Natural killer cell (primary cell): ENCODE measurements around the gene HPD. TPM values are rescaled to one million over a fixed set of nuclear protein-coding genes. Genes with fewer than 3 reads are reported as not detected.
"Not testable (repeated sequence)": the region's sequence is repeated elsewhere in the genome, so short reads cannot be mapped to it uniquely, and the experiment has no call there.

Experiments used
- ATAC-seq, 3 donors: fragments of 150-1000 bp in 2 of 3; fragments of 200-7000 bp in 1 of 3; cut with Tn5 transposase; 1 replicate in 1 of 3; 2 replicates in 2 of 3; pipeline ENCODE4 v1.10.0; 2021; ENCODE audit warnings: mild to moderate bottlenecking in 2 of 3, moderate library complexity in 2 of 3
- DNase-seq, 2 donors: peaks; one replicate each; pipeline versions ENCODE4 v3.0.0 to v3.0.0-alpha.2; 2013 to 2021; ENCODE audit warnings: mixed read lengths in 1 of 2
- H3K27ac ChIP-seq: one replicate; pipeline ENCODE4 v1.5.1; 2013; ENCODE audit warnings: mild to moderate bottlenecking, low read length
- H3K27me3 ChIP-seq: one replicate; pipeline ENCODE4 v1.6.1; 2013; ENCODE audit warnings: low read length; ENCODE audit not compliant: control insufficient read depth, insufficient read depth
- H3K36me3 ChIP-seq: one replicate; pipeline ENCODE4 v1.6.1; 2013; ENCODE audit warnings: low read length; ENCODE audit not compliant: control insufficient read depth, insufficient read depth
- H3K4me1 ChIP-seq: one replicate; pipeline ENCODE4 v1.6.1; 2013; ENCODE audit warnings: low read length; ENCODE audit not compliant: control insufficient read depth, insufficient read depth
- H3K4me3 ChIP-seq: one replicate; pipeline ENCODE4 v1.5.1; 2013; ENCODE audit warnings: low read length
- H3K9me3 ChIP-seq: one replicate; pipeline ENCODE4 v1.6.1; 2013; ENCODE audit warnings: low read length; ENCODE audit not compliant: control insufficient read depth, insufficient read depth
- H3K27ac Mint-ChIP-seq, 2 donors: one replicate each; pipeline ENCODE4 v1.8.0; 2022; ENCODE audit warnings: mild to moderate bottlenecking in 2 of 2, mixed read lengths in 2 of 2, moderate library complexity in 1 of 2
- H3K27me3 Mint-ChIP-seq, 2 donors: one replicate each; pipeline ENCODE4 v1.8.0; 2022; ENCODE audit warnings: low read depth in 2 of 2, mixed read lengths in 2 of 2
- H3K36me3 Mint-ChIP-seq: one replicate; pipeline ENCODE4 v1.8.0; 2022; ENCODE audit warnings: mixed read lengths
- H3K4me1 Mint-ChIP-seq, 2 donors: one replicate each; pipeline ENCODE4 v1.8.0; 2022; ENCODE audit warnings: mixed read lengths in 2 of 2
- H3K4me3 Mint-ChIP-seq: one replicate; pipeline ENCODE4 v1.8.0; 2022; ENCODE audit warnings: mild to moderate bottlenecking, moderate library complexity, mixed read lengths
- H3K9me3 Mint-ChIP-seq, 2 donors: one replicate each; pipeline ENCODE4 v1.8.0; 2022; ENCODE audit warnings: mixed read lengths in 2 of 2
- WGBS: methylation state at CpG from one replicate; pipeline ENCODE4 v1.1.7; 2013; ENCODE audit warnings: missing lambda C conversion rate; ENCODE audit not compliant: insufficient coverage; 5-methylcytosine and 5-hydroxymethylcytosine counted together
- intact Hi-C: fragments of 100-400 bp; cut with micrococcal nuclease; formaldehyde crosslinking; loops from one replicate; pipeline ENCODE4 v1.14.2; 2022
- total RNA-seq, 4 donors: library from RNA; stranded (reverse); fragments of 120-200 nt in 1 of 4; gene quantifications; one replicate each; pipeline versions ENCODE4 v1.2.3 to v1.2.4, GENCODE V29; 2013 to 2022
- TF ChIP-seq, protein P1 (sequence below): fragments of 200-600 bp; IDR thresholded peaks from one replicate; pipeline ENCODE4 v1.8.0; 2022; ENCODE audit warnings: antibody characterized with exemption

HPD gene
- total RNA-seq, 3 donors from 2014 or later (not counting 1 experiment from before 2014, with no cell fraction given): not detected

GRCh38 chr12:121874071-121874470 lies 15.4 kb upstream of the HPD start:
- H3K4me1 ChIP-seq: no peaks in the 10 kb centered on the region
- 88% methylated on average over 5 of the region's 6 CpGs for WGBS
- intact Hi-C loops: no loop called here
- Mint-ChIP-seq H3K36me3 (no peaks in the 10 kb centered on the region), H3K27me3 (no peaks in the 10 kb centered on the region), H3K4me3 (no peak overlapping the region), H3K4me1 (no peaks in the 10 kb centered on the region), H3K27ac (no peak overlapping the region), H3K9me3 (no peaks in the 10 kb centered on the region)
- no peaks in the 10 kb centered on the region for H3K9me3 ChIP-seq
- H3K27ac ChIP-seq: no peak overlapping the region
- H3K4me3 ChIP-seq: no peak overlapping the region
- H3K36me3 ChIP-seq: no peaks in the 10 kb centered on the region
- no peak for DNase-seq
- no peak for ATAC-seq
- TF ChIP-seq, protein P1, sequence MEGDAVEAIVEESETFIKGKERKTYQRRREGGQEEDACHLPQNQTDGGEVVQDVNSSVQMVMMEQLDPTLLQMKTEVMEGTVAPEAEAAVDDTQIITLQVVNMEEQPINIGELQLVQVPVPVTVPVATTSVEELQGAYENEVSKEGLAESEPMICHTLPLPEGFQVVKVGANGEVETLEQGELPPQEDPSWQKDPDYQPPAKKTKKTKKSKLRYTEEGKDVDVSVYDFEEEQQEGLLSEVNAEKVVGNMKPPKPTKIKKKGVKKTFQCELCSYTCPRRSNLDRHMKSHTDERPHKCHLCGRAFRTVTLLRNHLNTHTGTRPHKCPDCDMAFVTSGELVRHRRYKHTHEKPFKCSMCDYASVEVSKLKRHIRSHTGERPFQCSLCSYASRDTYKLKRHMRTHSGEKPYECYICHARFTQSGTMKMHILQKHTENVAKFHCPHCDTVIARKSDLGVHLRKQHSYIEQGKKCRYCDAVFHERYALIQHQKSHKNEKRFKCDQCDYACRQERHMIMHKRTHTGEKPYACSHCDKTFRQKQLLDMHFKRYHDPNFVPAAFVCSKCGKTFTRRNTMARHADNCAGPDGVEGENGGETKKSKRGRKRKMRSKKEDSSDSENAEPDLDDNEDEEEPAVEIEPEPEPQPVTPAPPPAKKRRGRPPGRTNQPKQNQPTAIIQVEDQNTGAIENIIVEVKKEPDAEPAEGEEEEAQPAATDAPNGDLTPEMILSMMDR: no peak
- H3K27me3 ChIP-seq: no peaks in the 10 kb centered on the region

- no peaks in the 10 kb centered on the region for H3K27me3 ChIP-seq
- H3K9me3 Mint-ChIP-seq: no peaks in the 10 kb centered on the region
- no peak overlapping the region for H3K27ac Mint-ChIP-seq
- intact Hi-C loops: no loop called here
- TF ChIP-seq, protein P1: no peak
- H3K9me3 ChIP-seq: no peaks in the 10 kb centered on the region
- H3K36me3 ChIP-seq: no peaks in the 10 kb centered on the region
- no peaks in the 10 kb centered on the region for H3K4me1 Mint-ChIP-seq
- H3K4me3 ChIP-seq: no peak overlapping the region
- WGBS: 97% methylated on average over 6 of the region's 6 CpGs
- DNase-seq: no peak
- no peak for ATAC-seq
- no peaks in the 10 kb centered on the region for H3K36me3 Mint-ChIP-seq
- H3K27me3 Mint-ChIP-seq: no peaks in the 10 kb centered on the region
- H3K4me1 ChIP-seq: no peaks in the 10 kb centered on the region
- H3K27ac ChIP-seq: no peak overlapping the region
- no peak overlapping the region for H3K4me3 Mint-ChIP-seq
Measured at GRCh38 chr12:121873216-121873569, 14.5 kb upstream of the HPD start.

DNA sequence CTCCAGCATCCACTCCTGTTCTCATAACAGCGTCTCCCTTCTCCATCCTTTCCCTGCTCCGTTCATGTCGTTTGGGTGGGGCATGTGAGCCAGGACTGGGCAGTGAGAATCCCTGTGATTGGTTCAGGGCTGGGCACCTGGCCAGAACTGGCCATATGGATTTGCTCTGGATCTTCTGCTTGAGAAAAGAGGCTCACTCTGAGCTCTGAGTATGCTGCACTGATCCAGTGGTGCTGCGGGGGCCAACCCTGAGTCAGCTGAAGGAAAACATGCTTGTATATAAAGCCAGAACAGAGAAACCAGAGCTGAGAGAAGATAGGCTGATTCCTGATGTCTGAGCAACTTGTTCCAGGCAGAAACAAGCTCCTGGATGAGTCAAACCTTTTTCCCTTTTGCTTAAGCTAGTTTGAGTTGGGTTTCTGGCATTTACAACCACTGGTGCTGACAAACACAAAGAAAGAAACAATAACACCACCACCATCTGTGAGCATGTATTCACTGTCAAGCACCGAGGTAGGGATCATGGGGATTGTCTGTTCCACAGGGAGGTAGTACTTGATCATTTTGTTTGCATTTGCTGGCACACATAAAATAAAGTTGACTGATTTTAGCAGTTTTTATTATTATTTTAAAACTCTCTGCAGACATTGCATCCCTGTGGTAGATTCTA lies 14.0 kb upstream of the HPD start:
- ATAC-seq (no peak), DNase-seq (no peak)
- Histone ChIP-seq H3K4me1 (no peaks in the 10 kb centered on the region), H3K27me3 (no peaks in the 10 kb centered on the region), H3K27ac (no peak overlapping the region), H3K36me3 (no peaks in the 10 kb centered on the region), H3K4me3 (no peak overlapping the region), H3K9me3 (no peaks in the 10 kb centered on the region)
- no peaks in the 10 kb centered on the region for H3K4me1 Mint-ChIP-seq
- TF ChIP-seq, protein P1: no peak
- H3K4me3 Mint-ChIP-seq: no peak overlapping the region
- no peaks in the 10 kb centered on the region for H3K36me3 Mint-ChIP-seq
- WGBS: 65% methylated on average over 4 of the region's 5 CpGs
- intact Hi-C loops: no loop called here
- H3K27ac Mint-ChIP-seq: no peak overlapping the region
- H3K27me3 Mint-ChIP-seq: no peaks in the 10 kb centered on the region
- no peaks in the 10 kb centered on the region for H3K9me3 Mint-ChIP-seq

- Histone ChIP-seq H3K27me3 (no peaks in the 10 kb centered on the region), H3K4me1 (no peaks in the 10 kb centered on the region), H3K27ac (no peak overlapping the region), H3K9me3 (no peaks in the 10 kb centered on the region), H3K36me3 (no peaks in the 10 kb centered on the region), H3K4me3 (no peak overlapping the region)
- intact Hi-C loops: no loop called here
- Mint-ChIP-seq H3K36me3 (no peaks in the 10 kb centered on the region), H3K4me1 (no peaks in the 10 kb centered on the region), H3K27me3 (no peaks in the 10 kb centered on the region), H3K27ac (no peak overlapping the region), H3K4me3 (no peak overlapping the region), H3K9me3 (no peaks in the 10 kb centered on the region)
- DNase-seq (no peak), ATAC-seq (no peak)
- WGBS: 74% methylated on average over 3 of the region's 3 CpGs
- TF ChIP-seq, protein P1: no peak
Measured at GRCh38 chr12:121871467-121871866, 12.8 kb upstream of the HPD start.

DNA sequence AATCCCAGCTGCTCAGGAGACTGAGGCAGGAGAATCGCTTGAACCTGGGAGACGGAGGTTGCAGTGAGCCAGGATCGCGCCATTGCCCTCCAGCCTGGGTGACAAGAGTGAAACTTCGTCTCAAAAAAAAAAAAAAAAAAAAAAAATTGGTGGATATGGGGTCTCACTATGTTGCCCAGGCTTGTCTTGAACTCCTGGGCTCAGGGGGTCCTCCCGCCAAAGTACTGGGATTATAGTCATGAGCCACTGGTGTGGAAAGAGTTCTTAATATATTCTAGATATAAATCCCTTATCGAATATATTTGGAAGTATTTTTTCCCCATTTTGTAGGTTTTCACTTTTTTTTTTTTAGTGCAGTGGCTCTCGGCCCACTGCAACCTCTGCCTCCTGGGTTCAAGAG lies 10.6 kb upstream of the HPD start:
- H3K9me3 Mint-ChIP-seq, H3K27me3 ChIP-seq, H3K4me3 ChIP-seq, H3K9me3 ChIP-seq, H3K27ac ChIP-seq, H3K4me1 Mint-ChIP-seq, H3K27ac Mint-ChIP-seq, H3K4me3 Mint-ChIP-seq, H3K36me3 ChIP-seq, H3K4me1 ChIP-seq, intact Hi-C loops, DNase-seq, ATAC-seq, H3K36me3 Mint-ChIP-seq, H3K27me3 Mint-ChIP-seq: not testable (repeated sequence)
- WGBS: 96% methylated on average over 6 of the region's 8 CpGs
